Omental fat pad (tissue), 4 donors: ENCODE measurements around the gene MYOCD. TPM values are rescaled to one million over a fixed set of nuclear protein-coding genes. Genes with fewer than 3 reads are reported as not detected.

Source experiments
- ATAC-seq: fragments of 150-250 bp; one replicate; pipeline ENCODE4 v1.9.1; 2016; ENCODE audit warnings: mild to moderate bottlenecking, moderate library complexity; ENCODE audit not compliant: low FRiP score
- DNase-seq: peaks from one replicate; pipeline ENCODE4 v3.0.0-alpha.2; 2019; ENCODE audit warnings: low spot score
- total RNA-seq, 4 donors: library from RNA; depleted of rRNA; stranded (reverse); fragments of >200 nt; gene quantifications; one replicate each; pipeline ENCODE4 v1.1.0, GENCODE V29; 2016
- TF ChIP-seq, protein P1 (sequence below), 3 donors: fragments of 450-650 bp; IDR thresholded peaks; one replicate each; pipeline ENCODE4 v1.5.1; 2016 to 2017; ENCODE audit warnings: antibody characterized with exemption in 3 of 3, mild to moderate bottlenecking in 3 of 3, moderate library complexity in 2 of 3

Gene MYOCD
- total RNA-seq, 4 donors from 2014 or later = 0.48 to 2.8 (median 2.3) TPM

DNA sequence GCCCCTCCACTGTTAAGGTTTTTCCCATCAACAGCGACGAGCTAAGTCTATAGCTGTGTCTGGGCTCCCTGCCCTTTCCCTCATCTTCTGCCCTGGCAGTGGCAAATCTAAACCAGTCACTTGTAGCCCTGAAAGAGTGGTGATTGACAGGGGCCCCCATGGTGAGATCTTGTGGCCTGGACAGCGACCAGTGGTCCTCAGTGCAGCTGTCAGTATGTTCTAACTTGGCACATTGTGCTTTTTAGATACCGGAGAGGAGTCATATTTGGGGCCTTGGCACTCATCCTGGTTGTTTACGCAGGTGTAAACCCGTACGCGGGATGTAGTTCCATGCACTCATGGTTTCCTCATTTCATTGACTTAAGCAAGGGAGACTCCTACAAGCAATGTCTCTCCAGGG, 66.1 kb downstream of the MYOCD start:
- TF ChIP-seq, protein P1, sequence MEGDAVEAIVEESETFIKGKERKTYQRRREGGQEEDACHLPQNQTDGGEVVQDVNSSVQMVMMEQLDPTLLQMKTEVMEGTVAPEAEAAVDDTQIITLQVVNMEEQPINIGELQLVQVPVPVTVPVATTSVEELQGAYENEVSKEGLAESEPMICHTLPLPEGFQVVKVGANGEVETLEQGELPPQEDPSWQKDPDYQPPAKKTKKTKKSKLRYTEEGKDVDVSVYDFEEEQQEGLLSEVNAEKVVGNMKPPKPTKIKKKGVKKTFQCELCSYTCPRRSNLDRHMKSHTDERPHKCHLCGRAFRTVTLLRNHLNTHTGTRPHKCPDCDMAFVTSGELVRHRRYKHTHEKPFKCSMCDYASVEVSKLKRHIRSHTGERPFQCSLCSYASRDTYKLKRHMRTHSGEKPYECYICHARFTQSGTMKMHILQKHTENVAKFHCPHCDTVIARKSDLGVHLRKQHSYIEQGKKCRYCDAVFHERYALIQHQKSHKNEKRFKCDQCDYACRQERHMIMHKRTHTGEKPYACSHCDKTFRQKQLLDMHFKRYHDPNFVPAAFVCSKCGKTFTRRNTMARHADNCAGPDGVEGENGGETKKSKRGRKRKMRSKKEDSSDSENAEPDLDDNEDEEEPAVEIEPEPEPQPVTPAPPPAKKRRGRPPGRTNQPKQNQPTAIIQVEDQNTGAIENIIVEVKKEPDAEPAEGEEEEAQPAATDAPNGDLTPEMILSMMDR (IDR thresholded peaks at IDR 0.05) = no peak
- DNase-seq (no peak), ATAC-seq (no peak)

DNA sequence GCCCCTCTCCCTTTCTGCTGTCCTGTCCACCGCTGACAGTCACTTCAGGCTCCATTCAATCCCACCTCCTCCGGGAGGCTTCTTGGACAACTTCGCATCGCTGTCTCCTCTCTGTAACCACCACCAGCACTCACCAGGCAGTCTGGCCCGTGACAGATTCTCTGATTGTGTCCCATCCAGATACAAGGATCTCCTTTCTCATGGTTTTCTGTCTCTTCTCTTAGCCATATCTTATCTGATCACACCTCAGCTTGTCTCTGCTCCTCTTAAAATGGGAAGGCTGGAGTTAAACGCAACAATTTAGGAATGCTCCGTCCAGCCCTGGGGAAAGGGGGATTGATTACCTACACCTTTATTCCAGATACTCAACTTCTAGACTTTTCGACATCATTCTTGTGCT, 66.7 kb downstream of the MYOCD start:
- no peak for ATAC-seq
- DNase-seq = no peak
- TF ChIP-seq, protein P1 (IDR thresholded peaks at IDR 0.05) = no peak

DNA sequence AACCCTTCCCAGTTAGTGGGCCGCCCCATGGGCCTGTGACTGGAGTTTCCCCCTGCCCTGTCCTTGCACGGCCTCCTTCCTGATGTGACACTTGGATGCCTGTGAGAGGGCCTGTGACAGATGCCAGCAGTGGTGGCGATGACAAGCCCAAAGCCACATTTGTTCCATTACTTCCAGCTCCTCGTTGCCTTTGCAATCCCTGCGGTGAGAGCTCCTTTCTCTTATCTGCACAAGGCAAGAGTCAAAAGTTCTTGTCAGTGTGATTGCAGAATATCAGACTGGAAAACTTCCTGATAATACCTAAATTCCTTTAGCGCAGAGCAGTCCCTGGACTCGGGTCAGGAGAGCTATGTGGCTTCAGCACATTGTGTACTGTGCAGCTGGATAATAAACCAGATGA, 69.2 kb downstream of the MYOCD start:
- ATAC-seq (no peak), DNase-seq (no peak)
- TF ChIP-seq, protein P1 (IDR thresholded peaks at IDR 0.05) = no peak

DNA sequence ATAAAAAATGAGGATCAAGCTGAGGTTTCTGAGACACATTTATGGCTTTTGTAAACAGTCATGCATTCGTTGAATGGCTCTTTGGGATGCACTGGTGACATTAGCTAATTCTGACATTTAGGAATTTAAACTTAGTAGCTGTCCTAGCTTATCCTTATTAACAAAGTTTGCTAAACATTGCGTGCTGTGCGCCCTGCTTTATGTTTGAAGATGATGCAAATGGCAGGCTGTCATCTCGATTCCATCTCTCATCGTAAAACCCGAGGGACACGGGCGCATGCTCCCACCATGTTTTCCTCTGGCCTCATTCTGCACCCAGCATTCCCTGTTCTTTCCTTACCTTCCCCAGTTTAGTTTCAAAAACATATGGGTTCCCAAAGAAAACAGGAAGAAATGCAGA, 69.8 kb downstream of the MYOCD start:
- ATAC-seq = no peak
- TF ChIP-seq, protein P1 (IDR thresholded peaks at IDR 0.05) = no peak
- DNase-seq = no peak

DNA sequence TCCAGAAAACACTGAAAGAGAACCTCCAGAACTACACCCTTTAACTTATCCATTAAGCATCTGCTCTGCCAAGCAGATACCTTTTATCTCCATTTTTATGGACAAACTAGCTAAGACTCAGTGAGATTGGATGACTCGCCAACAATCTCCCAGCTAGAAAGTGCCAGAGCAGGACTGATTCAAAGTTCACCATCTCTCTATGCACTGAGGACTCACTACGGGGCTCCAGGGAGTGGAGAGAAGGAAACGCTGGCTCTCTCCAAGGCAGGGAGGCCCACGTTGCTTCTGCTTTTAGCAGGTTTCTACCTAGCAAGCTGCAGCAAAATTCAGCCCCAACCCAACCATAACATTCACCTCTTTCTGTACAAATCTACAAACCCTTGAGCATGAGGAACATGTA, 70.8 kb downstream of the MYOCD start:
- TF ChIP-seq, protein P1 (IDR thresholded peaks at IDR 0.05) = no peak
- ATAC-seq (no peak), DNase-seq (no peak)

DNA sequence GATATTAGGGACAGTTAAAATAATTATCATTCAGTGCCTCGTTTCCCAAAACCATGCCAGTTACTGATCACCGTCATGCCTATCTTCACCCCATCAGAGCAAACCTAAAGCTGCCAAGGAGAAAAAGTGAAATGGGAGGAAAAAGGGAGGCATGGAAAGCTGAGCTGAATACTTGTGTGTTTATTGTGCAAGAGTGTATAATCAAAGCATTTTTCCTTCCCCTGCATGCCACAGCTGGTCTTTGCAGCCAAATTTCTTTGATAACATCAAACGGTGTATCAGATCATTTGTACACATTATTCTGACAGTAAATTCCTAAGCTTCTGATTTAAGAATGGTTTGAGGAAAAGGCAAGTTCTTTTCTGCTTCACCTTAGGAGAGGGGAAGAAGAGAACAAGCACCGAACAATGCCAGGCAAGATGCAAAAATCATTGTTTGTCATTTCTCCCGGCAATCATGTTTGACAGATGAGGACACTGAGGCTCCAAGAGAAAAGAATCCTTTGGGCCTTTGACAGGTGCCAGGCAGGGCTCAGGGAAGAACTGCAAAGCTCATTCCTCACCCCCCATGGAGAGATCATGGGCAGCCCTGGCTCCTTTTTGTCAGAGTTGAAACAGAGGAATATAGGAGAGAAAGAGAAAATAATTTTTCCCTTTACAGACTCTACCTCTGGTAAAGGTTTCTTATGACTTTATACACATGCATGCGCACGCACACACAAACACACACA, 72.2 kb downstream of the MYOCD start:
- no peak for DNase-seq
- ATAC-seq = no peak
- TF ChIP-seq, protein P1 (IDR thresholded peaks at IDR 0.05) = no peak

DNA sequence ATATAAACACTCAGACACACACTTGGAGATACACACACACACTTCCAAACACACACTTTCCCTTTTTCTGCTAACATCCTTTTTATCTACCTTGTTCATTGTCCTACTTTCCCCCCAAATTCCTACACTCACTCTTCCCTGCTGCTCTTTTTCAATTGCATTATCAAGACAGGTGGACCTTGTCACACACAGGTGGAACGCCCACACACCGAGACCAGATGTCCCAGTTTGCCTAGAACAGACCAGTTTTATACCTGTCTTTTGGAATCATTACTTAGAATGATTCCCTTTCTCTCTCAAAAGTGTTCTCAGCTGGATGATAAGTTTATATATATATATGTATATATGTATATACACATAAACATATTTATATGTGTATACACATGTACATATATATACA, 72.9 kb downstream of the MYOCD start:
- TF ChIP-seq, protein P1 (IDR thresholded peaks at IDR 0.05) = no peak

More for the DNA sequence above, 72.9 kb downstream of the MYOCD start:
- DNase-seq (no peak), ATAC-seq (no peak)
